Iris pigment epithelial cell (primary cell): ENCODE measurements around the gene TMEM201.

ENCODE experiments used
- DNase-seq: peaks from one replicate; pipeline ENCODE4 v3.0.0-alpha.2; 2011; ENCODE audit warnings: low read depth

The TMEM201 gene

DNA sequence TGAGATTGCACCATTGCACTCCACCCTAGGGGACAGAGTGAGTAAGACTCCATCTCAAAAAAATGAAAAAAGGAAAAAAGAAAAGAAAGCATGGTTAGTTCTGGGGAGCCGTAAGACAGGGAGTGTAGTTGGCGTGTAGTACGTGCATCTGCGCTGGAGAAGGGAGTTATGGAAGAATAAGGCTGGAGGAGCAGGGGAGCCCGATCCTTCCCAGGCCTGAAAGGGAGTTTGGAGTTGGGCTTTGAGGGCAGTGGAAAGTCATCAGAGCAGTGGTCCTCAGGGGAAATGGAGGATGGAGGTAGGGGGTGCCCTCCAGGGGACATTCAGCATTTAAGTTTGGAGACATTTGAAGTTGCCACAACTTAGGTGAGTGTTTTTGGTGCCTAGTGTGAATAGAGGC, 11.3 kb upstream of the TMEM201 start:
- DNase-seq: no peak

DNA sequence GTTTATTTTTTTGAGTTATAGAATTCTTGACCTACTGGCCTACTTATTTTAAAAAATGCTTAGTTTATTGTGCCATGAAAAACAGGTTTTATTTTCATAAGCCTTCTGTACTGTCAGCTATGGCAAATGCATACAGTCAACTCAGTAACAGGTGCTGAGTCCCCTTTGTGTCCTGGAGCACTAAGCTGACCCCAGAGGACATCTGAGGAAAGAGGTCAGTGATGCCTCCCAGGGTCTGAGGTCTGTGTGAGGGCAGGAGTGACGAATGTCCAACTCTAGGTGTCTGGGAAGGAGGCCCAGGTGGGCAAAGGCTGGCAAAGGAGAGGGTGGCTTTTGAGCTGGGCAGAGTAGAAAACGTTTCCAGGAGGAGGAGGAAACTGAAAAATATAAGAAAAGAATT, 7.8 kb upstream of the TMEM201 start:
- no peak for DNase-seq

DNA sequence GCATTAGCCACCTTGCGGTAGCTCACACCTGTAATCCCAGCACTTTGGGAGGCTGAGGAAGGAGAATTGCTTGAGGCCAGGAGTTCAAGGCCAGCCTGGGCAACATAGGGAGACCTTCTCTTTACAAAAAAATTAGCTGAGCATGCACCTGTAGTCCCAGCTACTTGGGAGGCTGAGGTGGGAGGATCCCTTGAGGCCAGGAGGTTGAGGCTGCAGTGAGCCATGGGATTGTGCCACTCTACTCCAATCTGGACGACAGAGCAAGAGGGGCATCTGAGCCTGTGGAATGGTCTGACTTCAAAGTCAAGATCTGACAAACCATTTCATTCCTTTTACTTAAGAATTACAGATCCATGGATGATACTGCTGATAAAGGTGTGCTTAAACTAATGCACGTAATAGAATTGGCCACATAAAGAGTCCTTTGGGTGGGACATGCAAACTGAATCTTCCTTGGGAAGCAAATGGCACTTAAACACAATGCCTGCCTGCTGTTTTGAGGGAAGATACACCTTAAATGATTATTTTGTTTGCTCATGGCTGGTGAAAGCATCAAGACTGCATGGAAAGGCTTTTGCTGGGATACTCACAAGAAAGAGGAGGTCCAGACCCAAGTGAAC, 2.5 kb upstream of the TMEM201 start:
- no peak for DNase-seq

DNA sequence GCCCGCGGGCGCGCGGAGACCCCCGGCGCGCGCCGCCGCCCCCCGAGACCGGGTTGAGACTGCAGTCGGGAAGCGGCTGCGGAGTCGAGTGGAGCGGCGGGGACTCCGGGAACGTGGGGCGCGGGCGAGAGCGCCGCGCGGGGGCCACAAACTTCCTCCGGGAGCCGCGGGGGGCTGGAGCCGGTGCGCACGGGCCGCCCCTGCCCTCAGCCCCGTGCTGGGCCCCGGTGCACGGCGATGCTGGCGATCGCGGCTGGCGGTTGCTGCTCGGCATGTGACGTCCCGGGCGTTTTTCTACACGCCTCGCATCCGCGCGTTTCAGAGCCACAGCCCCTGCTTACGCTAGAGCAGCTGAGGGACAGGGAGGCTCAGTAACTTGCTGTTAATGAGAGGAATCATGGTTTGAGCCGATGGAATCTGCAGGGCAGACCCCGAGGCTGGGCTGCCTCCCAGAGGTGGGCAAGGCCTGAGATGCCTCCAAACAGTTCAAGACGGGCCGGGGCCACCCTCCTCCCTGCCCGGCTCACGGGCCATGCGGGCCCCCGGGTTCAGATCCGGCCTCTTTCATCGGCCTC, 520 bp downstream of the TMEM201 start:
- DNase-seq: peak; percentile 39

DNA sequence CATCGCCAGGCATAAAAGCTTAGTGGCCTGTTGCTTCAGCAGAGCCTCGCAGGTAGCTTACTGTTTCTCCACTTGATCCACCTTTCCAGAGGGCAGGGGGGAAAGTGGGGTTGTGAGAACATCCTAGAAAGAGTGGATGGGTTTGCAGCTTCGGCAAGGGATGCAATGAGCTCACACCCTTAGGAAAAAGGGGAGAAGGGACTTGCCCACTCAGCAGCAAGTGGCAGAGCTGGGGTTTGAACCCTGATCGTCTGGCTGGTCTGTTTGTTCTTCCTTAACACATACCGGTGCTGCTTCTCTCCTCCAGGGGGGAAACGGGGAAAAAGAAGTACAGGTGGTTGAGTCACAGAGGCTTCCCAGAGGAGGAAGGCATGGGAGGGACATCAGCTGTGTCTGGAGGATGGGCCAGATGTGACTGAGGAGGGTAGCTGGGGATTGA, 1.0 kb downstream of the TMEM201 start:
- DNase-seq: peak; percentile 12

DNA sequence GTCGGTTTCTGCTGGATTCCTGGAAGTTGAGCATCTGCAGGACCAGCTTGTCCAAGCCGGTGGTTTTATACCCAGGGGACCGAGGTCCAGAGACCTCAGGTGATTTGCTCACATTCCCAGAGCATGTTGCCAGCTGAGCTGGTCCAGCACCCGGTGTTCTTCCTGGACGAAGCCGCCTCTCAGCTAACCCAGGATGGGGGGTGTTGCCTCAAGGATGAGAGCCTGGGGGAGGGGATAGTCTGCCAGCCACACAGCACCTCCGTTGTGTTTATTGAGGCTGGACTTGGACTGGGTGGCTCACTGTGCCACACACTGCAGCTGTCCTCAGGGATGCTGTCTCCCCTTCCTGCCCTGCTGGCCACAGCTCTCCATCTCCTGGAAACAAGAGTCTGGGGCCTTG, 1.5 kb downstream of the TMEM201 start:
- no peak for DNase-seq

DNA sequence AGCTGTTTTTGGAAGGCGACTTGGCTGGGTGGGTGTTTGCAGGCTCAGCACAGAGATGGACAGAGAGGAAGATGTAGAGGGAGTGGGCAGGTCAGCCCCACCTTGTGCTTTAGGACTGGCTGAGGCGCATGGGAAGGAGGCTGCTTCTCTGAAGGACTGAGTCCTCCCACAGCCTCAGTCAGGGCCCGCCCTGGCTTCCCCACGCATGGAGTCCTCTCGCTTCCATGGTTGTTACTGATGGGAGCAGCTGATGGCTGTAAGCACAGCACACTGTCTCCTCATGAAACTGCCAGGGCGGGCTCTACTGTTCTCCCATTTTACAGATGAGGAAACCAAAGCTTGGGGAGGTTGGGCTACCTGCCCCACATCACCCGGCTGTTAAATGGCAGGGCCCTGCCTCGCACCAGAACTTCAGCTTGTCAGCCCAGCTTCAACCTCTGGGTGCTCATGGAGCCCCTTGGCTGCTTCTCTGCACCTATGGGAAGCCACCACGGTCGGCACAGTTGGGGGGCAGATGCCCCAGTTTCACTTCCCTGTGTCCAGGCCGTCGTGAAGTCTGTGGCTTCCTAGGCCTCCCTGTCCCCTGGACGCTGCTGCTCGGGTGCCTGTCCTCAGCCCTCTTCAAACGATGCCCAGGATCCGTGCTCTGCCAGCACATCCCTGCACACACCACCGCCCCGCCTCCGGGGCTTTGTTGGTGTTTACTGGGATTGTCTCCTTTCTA, 2.4 kb downstream of the TMEM201 start:
- no peak for DNase-seq

DNA sequence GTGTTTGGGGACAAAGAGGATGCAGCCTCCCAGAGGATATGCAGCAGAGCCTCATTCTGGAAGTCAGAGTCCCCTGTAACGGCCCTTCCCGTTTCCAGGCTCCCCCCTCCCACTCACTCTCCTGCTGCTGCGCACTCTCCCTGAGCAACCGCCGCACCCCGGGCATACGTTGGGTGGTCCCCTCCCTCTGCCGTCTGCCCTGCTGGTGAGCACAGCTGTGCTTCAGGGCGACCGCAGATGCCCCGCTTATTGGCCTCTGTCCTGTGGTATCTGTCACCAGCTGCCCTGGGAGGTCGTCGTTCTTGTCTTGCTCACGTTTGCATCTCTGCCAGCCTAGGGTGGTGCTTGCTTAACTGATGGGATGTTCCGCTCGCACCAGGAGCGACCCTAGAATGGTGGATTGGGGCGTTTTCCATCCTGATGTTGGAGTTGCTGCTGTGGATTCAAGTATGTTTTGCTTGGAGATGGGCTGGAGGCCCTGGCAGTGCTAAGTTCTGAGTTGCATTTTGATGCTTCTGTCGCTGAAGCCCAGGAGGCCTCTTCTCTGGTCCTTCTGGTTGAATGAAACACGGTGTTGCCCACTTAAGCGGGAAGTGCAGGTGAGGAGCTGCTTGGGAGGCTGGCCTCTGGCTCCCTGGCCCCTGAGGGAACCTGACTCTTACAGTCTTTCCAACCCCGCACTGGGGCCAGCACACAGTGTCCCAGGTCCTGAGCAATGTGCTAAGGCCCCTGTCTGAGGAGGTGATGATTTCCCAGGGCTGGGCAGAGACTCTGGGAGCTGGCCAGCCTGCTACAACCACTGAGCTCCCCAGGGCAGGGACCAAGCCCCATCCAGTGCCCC, 3.2 kb downstream of the TMEM201 start:
- DNase-seq: no peak

DNA sequence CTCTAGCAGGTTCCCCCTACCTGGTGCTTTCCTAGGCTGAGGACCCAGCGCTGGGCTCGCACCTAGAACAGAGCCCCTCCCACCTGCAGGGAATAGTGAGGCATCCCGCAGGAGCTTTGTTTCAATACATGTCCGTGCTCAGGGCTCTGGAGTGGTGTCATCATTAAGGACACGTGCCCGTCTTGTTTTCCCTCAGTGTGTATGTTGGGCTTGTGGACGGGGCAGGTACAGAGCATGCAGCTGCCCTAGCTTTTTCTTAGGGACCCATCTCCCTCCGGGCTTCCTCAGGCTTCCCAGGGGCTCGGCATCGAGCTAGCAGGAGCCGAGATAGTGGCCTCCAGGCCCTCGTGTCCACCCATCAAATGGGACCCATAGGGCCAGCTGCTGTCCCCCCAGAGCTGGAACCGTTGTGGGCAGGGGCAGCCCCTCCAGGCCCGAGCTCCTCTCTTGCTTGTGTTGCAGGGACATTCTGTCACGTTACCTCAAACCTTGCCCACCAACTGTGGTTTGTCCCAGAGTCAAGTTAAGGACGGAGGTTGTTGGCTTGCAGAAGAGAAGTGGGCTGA, 3.9 kb downstream of the TMEM201 start:
- DNase-seq: no peak

DNA sequence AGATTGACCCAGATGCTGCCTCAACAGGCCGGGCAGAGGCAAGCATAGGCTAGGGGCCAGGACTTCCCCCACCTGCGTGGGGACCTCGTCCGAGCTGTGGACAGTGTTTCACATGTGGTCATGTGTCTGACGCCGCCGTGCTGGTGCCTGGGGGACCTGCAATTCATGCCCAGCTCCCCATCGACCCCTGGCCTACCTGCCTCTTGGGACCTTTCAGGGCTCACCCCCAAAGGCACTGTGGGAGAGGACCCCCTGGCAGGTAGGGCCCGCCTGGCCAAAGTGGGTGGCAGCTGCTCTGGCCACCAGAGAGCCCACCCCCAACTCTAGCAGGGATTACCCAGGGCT, 4.4 kb downstream of the TMEM201 start:
- no peak for DNase-seq

DNA sequence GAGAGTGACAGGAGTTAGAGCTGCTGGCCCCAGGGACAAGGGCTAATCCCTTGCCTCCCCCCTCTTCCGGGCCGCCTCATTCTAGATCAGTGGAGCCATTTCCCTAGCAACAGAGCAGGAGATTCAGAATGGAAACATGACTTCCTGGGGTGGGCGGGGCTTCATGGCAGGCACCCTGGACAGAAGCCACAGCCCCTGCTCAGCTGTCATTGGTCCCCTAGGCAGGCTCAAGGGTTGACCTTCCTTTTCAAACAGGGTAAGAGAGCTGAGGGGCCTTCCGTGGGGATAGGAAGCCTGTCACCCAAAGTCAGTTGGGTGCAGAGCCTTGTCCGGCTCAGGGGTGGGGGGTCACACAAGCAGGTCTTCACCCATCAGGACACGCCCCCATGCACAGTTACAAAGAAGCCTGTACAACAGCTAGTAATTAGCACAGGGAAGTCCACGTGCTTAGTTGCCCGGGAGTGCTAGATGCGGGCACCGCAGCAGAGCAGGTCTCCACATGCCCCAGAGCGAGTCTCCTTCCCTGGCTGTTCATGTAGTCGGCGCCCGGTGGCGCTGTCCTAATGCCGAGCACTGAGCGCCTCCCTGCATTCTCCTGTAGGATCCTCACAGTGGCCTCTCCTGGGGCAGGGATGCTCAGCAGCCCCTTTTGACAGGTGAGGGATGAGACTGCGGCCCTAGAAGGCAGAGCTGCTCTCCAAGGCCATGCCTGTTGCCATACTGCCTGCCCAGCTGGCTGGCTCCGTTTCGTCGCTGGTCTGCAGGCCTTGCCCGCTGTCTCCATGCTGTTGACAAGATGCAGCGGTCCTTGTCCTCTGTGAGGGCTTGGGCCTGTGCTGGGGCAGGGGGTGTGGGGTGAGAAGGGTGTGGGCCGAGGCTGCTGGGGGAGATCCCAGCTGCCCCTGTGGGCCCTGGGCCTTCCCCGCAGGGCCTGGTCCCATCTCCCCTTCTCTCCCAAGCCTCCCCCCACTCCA, 5.1 kb downstream of the TMEM201 start:
- peak; percentile 77 for DNase-seq

DNA sequence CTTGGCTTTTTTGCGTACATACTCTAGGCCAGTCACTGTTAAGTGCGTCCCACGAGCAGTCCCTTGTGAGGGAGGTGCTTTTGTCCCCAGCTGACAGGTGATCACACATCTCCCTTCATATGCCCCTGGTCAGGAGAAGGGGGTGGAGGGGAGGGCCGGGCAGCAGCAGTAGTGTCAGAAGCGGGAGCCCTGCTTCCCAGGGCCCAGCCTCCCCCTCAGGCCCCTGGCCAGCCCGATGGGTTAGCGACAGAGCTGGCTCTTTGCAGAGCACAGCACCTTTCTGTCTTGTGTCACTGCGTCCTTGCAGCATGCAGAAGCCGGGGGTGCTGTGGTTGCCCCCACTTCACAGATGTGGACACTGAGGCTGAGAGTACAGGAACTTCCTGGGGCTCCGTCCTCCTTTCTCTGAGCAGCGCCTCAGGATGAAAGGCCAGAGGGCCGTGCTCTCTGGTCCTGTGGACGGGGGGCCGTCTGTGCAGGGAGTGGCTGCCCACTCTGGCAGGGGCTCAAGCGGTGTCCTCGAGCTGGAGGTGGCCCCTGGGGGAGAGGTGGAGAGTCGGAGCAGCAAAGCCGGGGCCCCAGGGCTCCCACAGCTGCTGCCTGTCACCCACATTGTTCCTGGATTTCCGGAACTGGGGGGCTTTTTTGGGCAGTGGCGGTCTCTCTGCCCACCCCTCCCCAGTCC, 5.9 kb downstream of the TMEM201 start:
- DNase-seq: no peak

DNA sequence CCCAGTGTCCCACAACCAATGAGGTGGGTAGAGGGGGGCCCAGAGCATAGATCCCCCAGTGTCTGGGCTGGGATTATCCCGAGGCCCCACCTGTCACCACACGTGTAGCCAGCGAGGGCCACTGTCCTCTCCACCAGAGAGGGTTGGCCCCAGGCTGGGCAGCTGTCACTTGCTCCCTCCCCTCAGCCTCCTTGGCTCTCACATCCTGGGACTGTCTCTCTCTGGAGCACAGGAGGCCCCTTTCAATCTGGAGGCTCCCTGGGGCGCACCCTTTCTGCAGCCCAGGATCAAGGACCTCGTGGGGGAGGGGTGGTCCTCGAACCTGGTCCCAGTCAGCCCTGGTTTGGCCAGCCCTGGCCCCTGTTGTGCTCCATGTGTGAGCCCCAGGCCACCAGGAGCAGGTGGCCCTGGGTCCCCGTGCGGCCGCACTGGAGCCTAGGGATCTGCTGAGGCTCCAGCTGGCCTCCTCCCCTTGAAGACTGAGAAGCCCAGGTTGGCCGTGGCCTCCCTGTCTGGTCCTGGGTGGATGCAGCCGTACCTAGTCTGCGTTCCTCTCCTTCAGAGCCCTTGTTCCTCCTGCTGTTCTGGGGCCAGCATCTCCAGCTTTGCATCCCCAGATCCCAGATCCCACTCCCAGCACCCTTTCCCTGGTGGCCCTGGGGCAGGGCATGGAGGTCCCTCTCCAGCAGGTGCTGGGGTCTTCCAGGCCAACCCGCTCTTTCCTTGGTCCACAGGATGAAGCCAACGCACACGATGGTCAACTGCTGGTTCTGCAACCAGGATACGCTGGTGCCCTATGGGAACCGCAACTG, 6.7 kb downstream of the TMEM201 start:
- DNase-seq: no peak

DNA sequence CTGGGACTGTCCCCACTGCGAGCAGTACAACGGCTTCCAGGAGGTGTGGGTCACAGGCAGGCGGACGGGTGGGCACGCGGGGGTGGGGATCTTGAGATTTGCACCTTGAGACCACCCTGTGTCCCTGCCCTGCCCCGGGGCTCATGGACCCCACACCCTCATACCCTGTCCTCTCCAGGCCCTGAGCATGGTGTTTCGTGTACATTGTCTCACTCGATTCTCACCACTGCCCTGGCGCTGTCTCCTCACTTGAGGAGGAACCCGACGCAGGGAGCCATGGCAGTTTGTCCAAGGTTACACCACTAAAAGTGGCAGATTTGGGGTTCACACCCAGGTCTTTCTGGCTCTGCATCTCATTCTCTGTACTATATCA, 7.2 kb downstream of the TMEM201 start:
- no peak for DNase-seq

DNA sequence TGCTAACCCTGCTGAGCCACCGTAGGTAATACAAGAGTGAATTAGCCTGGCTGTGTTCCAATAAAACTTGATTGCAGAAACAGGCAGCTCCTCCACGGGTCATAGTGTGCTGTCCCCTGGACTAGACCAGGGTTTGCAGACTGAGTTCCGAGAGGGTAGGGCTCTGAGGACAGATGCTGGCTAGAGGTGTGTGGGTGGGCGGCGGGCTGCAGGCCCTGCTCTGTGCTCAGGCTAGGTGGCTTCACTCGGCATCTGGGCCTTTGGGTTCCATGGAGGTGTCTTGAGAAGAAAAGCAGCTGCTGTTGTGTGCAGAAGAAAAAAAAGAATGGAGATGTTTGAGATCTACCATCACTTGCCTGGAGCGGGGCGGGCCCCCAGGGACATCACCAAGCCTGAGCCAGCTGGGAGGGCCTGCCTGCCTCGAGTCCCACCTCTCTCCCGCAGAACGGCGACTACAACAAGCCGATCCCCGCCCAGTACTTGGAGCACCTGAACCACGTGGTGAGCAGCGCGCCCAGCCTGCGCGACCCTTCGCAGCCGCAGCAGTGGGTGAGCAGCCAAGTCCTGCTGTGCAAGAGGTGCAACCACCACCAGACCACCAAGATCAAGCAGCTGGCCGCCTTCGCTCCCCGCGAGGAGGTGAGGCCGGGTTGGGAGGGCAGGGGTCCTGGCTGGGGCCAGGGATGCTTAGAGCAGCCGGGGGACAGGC, 7.9 kb downstream of the TMEM201 start:
- no peak for DNase-seq

DNA sequence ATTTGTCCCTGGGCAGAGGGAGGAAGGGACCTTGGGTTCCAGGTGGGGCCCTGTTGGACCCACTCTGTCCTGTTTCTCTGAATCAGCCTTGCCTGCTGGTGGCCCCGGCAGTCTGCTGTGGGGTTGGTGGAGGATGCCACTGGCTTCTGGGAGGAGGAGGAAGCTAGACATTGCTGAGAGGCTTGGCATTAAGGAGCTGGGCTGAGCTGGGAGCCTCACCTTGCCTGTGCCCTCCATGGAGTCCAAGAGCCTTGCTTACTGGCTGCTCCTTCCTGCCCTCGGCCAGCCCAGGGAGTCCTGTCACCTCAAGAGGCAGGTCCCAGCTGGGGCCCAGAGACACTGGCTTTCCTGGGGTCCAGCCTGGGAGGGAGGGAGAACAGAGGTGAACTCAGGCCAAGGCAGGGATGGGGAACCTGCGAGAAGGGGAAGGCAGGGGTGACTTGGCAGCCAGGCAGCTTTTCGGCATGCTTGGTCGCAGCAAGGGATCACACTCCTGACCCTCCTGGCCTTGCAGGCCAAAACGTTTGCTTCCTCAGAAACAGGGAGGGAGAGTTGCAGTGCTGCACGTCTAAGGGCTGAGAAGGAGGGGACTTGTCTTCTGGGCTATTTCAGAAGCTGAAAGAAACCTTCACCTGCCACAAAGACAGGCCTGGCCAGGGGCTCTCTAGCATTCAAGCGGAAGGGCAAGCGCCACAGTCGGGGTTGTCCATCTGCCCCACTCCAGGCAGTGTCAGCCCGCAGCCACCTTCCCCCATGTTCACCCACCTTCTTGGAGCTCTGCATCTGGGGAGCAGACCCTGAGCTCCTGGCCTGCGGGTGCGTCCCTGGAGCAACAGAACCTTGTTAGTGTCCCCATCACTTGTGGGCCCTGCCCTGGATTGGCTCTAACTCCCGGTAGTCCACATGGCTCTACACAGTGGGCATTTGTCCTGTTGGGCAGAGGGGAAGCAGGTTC, 8.9 kb downstream of the TMEM201 start:
- DNase-seq: no peak

DNA sequence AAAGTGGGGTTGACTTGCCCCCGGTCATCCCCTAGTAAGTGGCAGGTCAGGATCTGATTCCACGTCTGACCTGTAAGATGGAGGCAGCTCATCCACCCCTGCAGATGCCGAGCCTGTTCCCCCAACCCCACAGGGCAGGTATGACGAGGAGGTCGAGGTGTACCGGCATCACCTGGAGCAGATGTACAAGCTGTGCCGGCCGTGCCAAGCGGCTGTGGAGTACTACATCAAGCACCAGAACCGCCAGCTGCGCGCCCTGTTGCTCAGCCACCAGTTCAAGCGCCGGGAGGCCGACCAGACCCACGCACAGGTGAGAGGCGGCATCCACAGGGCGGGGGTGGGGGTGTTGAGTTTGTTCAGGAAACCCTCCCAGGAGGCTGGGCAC, 9.6 kb downstream of the TMEM201 start:
- DNase-seq: no peak

DNA sequence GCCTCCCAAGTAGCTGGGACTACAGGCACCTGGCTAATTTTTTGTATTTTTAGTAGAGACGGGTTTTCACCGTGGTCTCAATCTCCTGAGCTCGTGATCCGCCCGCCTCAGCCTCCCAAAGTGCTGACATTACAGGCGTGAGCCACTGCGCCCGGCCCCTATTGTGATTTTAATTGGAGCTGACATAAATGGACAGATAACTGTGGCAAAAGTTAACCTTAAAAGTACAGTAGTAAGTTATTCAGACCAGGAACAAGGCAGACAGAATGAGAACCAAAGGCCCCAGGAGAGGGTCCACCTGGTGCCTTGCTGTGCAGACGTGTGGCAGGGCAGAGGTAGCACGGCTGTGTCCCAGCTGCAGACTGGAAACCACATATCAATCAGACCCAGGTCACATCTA, 11.0 kb downstream of the TMEM201 start:
- no peak for DNase-seq
